AG20443 (cell line): ENCODE results near the gene BRI3.
A peak's percentile ranks its signal among the peaks of the same experiment; 100 is the strongest.
"Not testable (repeated sequence)": the region's sequence is repeated elsewhere in the genome, so short reads cannot be mapped to it uniquely, and the experiment has no call there.

Source experiments
- DNase-seq: peaks from one replicate; pipeline ENCODE4 v3.0.0; 2012; ENCODE audit warnings: low spot score, mixed read lengths

Gene BRI3

DNA sequence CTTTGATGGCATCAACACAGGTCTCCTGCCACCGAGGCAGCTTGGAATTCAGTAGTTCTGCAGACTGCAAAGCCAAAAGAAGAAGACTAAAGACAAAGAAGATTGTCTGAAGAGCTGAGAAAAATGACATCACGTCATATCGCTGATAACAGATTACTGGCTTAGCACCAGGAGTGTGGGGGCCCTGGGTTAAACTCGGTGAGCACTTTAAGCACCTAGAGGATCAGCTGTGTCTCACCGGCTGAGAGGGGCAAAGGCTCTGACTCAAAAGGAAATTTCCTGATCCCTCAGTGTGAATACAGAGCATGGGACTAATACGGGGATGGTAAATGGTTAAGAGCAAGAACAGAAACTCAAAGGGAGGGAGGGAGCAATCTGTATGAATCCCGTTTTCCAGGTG is 30.7 kb downstream of the BRI3 start:
- DNase-seq: no peak

DNA sequence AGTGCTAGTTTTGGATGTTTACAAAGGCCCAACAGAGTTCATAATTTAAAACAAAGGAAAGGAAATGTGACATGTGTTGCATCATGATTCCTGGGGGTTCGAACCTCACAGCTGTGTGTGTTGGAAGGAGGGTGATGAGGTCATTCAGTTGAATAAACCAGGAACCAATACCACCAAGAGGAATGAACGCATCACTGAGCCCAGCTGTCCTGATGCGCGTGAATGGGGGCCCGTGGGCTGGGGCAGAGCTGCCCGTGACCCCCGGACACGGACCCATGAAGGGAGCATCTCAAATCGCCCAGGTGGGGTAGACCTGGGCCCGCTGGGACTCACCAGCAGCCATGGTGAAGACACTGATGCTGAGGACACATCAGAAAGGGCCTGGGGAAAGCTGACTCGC is 33.0 kb downstream of the BRI3 start:
- no peak for DNase-seq

DNA sequence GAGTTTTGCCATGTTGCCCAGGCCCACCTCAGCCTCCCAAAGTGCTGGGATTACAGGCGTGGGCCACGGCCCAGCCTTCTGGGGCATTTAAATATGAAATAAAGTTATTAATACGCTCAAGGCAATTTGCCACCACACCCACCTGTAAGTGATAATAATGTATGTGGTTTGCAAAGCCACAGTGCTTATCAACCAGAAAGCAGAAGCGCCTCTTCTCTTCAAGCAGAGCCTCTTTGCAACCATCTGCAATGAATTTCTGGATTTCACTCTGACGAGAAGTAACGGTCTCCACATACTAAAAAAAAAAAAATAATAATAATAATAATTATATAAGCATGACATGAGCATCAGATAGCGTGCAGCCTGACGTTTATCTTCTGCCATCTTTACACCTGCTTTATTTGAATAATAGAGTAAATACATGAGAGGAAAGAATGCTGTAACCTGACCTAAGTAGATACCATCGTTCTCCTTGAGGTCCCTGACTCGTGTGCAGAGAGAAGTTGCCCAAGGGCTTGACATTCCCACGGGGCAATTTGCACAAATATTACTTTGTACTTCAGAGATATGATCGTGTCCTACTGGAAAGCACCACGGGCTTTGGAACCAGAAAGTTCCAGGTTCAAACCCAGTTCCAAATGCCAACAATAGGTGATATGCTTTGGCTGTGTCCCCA is 34.0 kb downstream of the BRI3 start:
- DNase-seq: no peak

- DNase-seq: not testable (repeated sequence)
These were observed 34.6 kb downstream of the BRI3 start for GRCh38 chr7:98315994-98316527.

- no peak for DNase-seq
These were observed 36.0 kb downstream of the BRI3 start for GRCh38 chr7:98317366-98318040.

DNA sequence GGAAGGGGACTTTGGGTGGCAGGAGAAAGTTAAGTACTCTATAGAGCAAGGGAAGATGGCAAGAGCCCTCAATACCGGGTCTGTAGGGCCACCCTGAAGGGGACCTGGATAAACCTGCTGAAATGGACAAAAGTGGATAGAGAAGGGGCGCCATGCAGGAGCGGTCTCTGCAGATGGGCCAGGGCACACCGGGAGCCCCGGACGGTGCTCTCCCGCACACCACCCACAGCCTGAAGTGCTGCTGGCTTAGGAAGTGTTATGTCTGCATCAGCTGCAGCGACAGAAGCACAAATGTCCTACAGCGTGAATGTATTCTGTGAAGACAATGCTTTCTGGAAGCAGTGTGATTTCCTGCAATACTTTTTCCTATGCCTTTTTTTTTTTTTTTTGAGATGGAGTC is 37.7 kb downstream of the BRI3 start:
- DNase-seq: no peak

DNA sequence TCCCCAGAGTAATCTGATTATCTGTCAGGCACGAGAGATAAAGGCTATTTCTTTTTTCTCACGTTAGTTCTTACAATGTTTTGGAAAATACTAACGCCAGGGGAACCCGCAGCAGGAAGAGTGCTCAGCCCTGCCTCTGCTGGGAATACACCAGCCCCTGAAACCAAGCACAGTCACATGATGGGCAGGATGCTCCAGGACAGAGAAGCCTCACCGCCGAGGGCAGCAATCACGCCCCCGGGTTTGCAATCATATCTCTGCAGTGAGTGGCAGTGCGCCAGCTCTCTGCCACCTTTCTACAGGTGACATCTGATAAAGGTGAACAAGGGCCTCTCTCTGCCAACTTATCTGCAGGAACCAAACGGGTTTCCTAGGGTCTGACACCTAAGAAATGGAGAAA is 39.8 kb downstream of the BRI3 start:
- no peak for DNase-seq

- DNase-seq: no peak
These were observed 41.1 kb downstream of the BRI3 start for GRCh38 chr7:98322331-98323270.

DNA sequence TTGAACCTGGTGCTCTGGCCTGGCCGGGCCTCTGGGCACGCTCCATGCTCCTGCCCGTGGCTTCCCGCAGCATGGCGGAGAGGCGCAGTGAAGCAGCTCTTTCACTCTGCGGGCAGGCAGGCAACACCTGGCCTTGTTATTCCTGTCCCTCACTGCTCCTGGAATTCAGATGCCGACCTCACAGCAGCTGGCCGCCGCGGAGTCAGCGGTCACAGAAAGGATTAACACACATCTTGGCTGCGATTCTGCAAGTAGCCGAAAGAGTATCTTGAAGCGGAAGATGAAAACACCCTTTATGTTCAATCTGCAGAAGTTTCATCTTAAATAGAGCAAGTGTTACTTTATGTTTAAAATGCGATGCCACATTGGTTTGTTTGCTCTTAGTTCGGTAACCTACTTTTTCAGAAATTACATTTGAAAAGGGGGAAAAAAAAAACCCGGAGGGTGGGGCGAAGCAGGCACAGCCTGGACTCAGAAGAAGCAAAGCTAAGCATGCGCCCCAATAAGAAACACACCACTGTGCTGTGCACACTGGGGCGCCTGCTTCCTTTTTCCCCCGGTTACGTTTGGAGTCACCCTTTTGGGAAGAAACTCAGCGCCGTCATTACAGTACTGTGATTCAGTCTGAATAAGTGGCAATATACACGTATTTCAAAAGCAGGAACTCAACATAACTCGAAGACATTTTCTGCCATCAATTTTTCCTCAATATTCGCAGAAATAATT is 42.3 kb downstream of the BRI3 start:
- no peak for DNase-seq

GRCh38 chr7:98324782-98325181 is 43.3 kb downstream of the BRI3 start:
- DNase-seq: no peak

DNA sequence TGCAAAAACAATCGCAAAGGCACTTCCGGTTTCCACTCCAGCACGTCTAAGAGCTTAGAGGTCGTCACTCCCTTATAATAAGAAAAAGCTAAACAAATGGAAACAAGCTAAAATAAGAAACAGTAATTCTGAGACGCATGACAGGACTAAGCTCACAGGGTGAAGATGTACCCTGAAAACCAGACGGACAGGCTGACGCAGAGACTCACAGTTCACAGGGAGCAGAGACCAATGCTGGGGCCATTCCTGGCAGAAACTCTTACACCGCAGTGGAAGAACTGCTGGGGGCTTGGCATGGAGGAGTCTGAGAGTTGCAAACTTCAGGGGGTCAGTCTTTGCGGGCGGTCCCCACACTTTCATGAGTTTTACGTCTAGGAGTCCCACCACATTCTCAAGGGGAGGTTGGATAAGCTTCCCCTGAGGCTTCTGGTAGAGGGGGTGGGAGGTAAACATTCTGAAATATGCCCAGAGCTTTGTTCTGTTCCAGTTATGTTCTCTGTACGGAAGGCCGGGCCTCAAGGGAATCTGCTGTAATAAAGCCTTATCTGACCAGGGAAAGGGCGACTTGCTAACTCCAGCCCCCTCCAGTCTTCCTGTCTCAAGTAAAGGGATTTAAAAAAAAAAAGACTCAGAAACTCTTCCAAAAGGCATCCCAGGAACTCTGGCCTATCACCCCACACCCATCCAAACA is 47.8 kb downstream of the BRI3 start:
- no peak for DNase-seq

DNA sequence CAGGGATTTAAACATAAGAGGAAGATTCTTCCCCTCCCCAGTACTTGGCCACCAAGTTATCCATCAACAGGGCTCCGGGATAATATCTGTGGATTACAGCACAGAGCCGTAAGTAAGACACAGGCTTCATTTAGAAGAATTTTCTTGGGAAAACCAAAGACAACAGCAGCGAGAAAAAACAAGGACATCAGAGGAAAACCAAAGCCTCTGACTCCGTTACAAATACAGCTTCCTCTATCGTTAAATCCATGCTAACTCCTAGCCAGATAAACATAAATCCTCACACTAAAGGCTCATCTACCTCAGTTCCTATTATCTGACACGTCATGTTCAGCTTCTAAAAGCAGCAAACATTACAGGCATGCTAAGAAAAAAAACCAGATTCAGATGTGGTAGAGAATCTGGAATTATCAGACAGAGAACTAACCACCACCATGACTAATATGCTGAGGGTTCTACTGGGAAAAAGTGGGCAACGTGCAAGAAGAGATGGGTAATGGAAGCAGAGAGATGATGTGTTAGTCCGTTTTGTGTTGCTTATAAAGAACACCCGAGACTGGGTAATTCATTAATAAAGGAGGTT is 48.4 kb downstream of the BRI3 start:
- no peak for DNase-seq

GRCh38 chr7:98330926-98331529 is 49.5 kb downstream of the BRI3 start:
- DNase-seq: no peak

DNA sequence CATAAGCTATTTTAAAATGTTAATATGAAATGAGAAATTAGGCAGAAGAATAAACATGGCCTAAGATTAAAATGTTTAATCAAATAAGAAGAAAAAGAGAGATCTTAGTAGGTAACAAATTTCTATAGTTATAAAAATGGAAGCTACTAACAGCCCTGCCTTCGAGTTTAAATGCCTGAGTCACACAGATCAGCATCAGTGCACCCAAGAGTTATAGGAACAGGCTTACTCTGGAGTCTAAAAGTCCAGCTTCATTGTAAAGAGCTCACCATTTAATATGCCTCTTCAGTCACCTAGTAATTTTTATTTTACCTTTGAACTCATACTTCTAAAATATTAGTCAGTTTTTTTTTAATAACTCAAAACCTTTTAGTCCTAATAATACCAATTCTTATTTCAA is 52.6 kb downstream of the BRI3 start:
- DNase-seq: no peak

DNA sequence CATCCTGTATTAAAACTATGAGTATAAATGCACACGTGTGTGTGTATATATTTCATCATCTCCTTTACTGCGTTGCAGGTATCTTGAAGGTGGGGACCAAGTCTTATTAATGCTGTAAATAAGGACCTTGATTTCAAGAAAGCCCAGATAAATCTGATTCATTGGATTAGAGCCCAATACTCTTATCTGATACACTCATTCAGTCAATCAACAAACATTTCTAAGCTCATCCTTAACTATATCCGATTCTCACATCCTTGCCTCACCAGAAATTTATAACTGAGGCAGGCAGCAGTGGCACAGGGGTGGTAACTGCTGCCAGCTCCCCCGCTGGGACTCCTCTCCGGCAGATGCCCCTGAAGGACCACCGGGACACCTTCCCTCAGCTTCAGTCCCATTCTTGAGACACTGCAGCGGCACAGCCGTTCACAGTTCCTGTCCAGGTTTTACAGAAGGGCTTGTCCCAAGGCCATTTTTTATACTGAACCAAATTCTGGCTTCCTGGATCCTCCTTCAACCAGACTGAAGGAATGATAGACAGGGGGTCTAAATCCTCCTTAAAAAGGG is 54.0 kb downstream of the BRI3 start:
- DNase-seq: no peak

GRCh38 chr7:98338441-98338840 is 57.0 kb downstream of the BRI3 start:
- DNase-seq: no peak

DNA sequence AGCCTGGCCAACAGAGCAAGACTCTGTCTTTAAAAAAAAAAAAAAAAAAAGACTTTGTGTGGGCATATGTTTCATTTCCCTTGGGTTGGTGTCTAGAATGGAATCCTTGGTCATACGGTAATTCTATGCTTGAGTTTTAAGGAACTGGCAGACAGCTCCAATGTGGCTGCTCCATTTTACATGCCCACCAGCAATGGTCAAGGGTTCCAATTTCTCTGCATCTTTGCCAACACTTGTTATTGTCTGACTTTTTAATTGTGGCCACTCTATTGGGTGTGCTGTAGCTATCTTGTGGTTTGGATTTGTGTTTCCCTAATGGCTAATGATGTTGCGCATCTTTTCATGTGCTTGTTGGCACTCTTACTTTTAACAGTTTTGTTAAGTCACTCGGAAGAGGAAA is 57.6 kb downstream of the BRI3 start:
- DNase-seq: no peak

DNA sequence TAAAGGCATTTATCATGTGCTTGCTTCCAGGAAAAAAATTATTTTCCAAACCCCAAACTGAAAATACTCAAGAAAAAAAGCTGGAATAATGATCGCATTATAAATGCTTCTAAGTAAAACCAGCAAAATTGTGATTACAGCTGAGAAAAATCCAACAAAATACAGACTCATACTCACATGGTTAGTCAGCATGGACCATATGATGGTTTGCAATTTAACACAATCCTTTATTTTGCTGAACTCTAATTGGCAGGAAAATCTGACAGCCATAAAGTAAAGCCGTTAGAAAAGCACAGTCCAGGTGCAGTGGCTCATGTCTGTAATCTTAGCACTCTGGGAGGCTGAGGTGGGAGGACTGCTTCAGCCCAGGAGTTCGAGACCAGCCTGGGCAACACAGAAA is 59.6 kb downstream of the BRI3 start:
- peak; percentile 51 for DNase-seq
